GM13977 (cell line): ENCODE data around the gene GPR31.
"Not testable (repeated sequence)": the region's sequence is repeated elsewhere in the genome, so short reads cannot be mapped to it uniquely, and the experiment has no call there.

ENCODE experiments used
- DNase-seq: peaks from one replicate; pipeline ENCODE4 v3.0.0; 2012; ENCODE audit warnings: low spot score
- CTCF ChIP-seq: IDR thresholded peaks from 2 replicates; pipeline ENCODE4 v1.5.1; 2012; ENCODE audit warnings: mild to moderate bottlenecking, control low read depth; ENCODE audit not compliant: insufficient read depth; ENCODE audit errors: extremely low read depth, missing control alignments
- in situ Hi-C: fragments of 300-500 bp; cut with MboI; formaldehyde crosslinking; loops from one replicate; pipeline ENCODE4 v1.12.0; 2022; ENCODE audit warnings: low sequenced_read_pairs, low pct_unique_long_range_greater_than_20kb, mixed read lengths, inconsistent platforms; ENCODE audit not compliant: unreplicated experiment

The GPR31 gene

GRCh38 chr6:167180086-167180485 is 22.3 kb upstream of the GPR31 start:
- DNase-seq, in situ Hi-C loops: not testable (repeated sequence)

- in situ Hi-C loops, DNase-seq: not testable (repeated sequence)
Observed at GRCh38 chr6:167178896-167179655, 21.3 kb upstream of the GPR31 start.

GRCh38 chr6:167177271-167177670 is 19.5 kb upstream of the GPR31 start:
- DNase-seq, in situ Hi-C loops: not testable (repeated sequence)

GRCh38 chr6:167172011-167172410 is 14.2 kb upstream of the GPR31 start:
- in situ Hi-C loops, DNase-seq: not testable (repeated sequence)

- in situ Hi-C loops, DNase-seq: not testable (repeated sequence)
Observed at GRCh38 chr6:167171300-167171699, 13.5 kb upstream of the GPR31 start.

- DNase-seq, in situ Hi-C loops: not testable (repeated sequence)
Observed at GRCh38 chr6:167169867-167170266, 12.1 kb upstream of the GPR31 start.

DNA sequence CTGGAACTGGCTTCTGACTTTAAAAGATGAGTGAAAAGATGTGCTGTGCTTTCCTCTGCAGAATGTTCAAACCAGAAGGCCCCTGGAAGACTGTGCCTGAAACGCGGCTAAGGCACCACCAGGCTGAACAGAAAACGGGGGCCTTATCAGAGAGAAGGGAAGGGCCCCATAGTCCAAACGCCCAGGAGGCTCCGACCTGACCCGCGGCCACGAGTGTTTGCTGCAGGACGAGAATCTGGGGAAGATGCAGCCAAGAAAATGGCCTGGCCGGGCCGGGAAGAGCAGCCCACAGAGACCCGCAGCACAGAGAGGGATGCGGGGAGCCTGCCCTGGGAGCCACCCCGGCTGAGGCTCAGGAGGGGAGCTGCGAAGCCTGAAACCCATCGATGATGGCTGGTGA is 10.5 kb upstream of the GPR31 start:
- in situ Hi-C loops, DNase-seq: not testable (repeated sequence)

DNA sequence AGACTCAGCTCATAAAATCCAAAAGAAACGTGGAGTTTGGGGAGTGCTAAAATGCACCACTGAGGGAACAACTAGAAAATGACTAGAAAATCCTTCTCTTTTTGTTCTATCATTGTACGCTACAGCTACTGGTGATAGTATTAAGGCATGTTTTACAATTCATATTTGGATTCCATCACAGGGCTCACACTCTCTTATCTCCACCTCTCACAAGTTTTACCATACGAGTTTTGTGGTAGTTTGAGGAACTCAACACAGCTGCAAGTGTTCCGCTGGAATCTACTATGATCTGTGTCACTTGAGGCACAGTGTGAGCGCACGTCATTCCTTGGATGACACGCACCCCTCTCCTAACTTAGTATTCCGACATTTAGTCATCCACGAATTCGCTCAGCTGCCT is 9.9 kb upstream of the GPR31 start:
- DNase-seq, in situ Hi-C loops: not testable (repeated sequence)

GRCh38 chr6:167165858-167166471 is 8.2 kb upstream of the GPR31 start:
- in situ Hi-C loops: no loop called here
- TF ChIP-seq CTCF: no peak
- no peak for DNase-seq

DNA sequence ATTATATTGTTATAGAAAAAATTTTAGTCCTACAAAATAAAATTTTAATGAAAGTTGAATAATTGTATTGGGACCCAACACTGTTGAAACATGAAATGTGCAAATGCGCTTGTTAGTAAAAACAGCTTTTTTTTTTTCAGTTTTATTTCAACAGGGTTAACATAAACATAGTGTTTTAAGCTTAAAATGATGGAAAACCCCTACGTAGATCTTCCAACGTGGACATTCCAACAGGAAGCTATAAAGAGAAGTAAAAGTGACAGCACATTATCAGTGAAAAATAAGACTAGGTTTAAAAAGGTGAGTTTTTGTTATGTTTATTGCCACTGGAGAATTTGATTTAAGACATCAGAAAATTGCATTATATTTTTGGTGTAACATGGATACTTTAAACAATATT is 6.5 kb upstream of the GPR31 start:
- in situ Hi-C loops: no loop called here

More for the DNA sequence above, 6.5 kb upstream of the GPR31 start:
- DNase-seq: no peak
- TF ChIP-seq CTCF: no peak
